Astrocyte of the hippocampus (primary cell): ENCODE results near the gene DAGLB.
"Not testable (repeated sequence)": the region's sequence is repeated elsewhere in the genome, so short reads cannot be mapped to it uniquely, and the experiment has no call there.

Source experiments
- DNase-seq: peaks from one replicate; pipeline ENCODE4 v3.0.0; 2011; ENCODE audit warnings: low read depth, low spot score

The DAGLB gene

DNA sequence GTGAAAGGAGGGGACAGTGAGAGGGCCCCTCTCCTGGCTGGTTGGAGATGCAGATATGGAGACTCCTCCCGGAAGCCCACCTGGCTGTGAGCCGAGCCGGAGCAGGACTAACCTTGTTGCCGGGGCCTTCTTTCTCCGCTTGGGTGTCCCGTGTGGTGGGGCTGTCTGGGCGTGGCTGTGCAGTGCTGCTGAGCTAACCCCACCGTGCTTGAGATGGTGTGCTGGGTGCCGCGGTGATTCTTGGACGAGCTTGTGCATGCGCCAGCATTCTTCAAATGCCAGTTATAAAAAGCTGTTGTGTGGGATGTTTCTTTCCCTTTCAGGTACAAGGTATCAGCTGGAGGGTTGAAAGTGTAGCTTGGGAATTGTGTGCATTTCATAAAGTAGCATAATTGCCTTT, 48.8 kb downstream of the DAGLB start:
- peak; percentile 78 for DNase-seq

DNA sequence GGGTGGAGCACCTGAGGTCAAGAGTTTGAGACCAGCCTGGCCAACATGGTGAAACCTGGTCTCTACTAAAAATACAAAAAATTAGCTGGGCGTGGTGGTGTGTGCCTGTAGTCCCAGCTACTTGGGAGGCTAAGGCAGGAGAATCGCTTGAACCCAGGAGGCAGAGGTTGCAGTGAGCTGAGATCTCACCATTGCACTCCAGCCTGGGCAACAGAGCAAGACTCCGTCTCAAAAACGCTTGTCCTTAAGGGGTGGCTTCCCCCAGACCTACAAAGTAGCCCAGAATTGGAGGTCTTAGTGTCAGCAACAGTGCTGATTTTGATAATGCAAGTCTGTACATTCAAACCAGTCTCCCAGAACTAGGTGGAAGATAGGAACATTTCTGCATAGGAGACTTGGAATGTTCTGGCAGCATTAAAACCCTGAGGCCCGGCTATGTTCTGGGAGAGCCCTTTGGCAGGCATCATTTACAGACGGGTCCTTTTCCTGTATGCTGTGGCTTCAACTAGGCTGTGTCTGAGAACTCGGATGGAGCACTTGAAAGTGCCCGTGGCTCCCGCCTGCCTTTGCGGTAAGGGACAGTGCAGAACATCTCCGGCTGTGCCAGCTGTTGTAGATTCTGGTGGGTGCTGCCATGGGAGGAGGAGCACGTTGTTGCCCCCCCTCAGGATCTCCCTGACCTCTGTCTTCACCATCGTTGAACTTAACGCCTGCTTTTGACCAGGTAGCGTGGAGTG, 49.8 kb downstream of the DAGLB start:
- DNase-seq = not testable (repeated sequence)

DNA sequence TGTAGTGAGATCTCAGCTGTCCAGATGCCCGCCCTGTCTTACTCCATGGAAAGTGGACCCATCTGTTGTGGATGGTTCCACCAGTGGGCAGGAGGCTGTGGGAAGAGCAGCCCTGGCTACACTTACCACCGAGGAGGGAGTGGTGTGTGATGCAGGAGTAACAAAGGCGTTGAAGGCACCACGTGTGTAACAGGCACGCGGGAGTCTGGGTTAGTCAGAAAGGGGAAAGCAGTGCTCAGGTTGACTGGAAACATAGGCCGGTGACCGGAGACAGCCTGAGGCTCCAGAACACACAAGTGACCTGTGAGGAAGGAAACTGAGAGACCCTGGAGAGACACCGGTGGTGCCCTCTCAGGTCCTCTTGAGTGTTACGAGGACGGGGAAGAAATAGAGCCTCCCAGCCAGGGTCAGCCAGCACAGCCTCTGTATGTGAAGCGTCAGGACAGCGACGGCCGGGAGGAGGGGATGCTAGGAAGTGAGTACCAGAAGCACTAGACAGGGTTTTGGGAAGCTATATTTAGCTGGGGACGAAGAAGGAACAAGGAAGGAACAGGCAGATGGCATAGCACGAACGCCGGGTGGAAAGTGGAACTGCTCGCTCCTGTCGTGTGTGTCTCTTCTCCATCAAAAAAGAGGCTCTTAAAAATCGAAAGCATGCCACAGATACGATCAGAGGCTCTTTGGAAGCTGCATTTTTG, 51.7 kb downstream of the DAGLB start:
- no peak for DNase-seq

DNA sequence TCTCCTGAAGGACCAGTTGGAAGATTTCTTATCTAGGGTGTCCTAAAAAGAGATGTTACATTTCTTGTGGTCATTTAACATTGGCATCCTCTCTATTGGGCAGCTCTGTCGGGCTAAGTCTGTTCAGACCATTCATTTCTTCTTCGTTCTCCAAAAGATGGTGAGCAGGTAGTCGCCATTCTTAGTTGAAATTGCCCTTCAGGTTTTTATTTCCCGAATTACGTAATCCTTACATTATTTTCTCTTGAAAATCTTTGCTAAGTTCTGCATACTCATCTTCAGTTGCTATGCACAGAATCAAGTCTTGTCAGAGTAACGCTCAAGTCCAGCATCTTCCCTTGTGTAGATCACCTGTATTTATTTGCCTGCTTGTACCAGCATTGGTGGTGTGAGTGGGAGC, 53.6 kb downstream of the DAGLB start:
- DNase-seq = no peak

DNA sequence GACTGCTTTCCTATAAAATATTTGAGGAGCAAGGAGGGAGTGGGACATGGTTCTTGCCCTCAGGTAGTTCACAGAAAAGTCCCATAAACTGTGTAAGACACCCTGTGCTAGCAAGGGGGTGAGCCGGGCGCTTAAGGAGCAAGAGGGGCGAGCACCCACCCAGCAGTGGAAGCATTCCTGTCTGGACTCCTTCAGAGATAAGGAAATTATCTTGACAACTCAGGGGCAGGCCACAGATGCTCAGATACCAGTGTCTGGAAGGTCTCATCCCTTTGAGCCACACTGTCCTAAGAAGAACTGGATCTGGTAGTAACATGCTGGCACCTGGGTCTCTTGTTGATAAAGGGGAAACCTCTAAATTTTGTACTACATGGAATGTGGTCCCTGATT, 54.1 kb downstream of the DAGLB start:
- DNase-seq = no peak

DNA sequence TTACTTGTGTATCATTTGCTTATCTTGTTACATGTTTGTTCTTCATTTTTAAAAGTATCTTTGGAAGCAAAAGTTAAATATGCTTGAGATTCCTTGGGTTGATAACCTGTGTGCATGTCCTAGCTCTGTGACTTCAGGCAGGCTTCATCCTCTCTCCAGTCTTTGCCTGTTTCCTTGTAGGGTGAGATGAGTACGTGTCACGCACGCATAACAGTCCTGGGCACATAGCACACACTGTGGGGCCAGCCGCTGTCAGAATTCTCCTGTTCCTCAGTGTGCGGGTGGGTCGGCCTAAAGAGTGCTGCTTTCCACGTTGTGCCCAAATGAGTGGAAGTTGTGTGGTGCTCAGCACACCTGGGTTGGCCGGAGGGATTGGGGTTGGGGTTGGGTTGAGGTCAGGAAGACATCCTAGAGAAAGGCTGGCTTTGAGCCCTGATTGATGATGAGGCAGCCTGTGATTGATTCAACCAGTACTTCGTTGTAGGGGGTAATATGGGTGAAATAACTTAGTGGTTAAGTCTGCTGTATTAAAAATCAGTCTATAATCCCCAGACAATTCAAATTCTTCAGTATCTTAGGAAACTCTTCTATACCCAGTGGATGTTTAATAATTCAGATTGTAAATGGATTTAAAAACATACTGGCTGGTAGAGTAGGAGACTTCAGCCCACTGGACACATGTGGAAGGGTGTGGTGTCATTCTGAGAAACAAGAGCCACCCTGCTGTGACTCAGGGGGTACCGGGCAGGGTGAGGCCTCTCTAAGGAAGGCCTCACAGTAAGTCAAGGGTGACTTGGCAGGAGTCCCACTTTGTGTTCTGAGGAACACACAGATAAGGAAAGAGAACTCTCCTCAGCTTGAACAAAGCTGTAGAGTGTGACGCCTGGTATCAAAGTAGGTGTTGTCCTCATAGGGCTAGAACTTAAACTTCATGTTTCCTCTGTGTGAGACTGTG, 54.8 kb downstream of the DAGLB start:
- DNase-seq = peak; percentile 64

DNA sequence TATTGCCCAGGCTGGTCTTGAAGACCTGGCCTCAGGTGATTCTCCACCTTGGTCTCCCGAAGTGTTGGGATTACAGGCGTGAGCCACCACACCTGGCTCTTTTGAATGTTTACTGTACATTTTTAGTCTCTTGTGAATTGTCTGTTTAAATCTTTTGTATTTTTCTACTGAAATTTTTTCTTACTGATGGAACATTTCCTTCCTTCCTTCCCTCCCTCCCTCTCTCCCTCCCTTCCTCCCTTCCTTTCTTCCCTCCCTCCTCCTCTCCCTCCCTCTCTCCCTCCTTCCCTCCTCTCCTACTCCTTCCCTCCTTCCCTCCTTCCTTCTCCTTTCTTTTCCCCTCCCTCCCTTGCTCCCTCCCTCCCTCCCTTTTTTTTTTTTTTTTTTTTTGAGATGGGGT, 58.0 kb downstream of the DAGLB start:
- DNase-seq = no peak

DNA sequence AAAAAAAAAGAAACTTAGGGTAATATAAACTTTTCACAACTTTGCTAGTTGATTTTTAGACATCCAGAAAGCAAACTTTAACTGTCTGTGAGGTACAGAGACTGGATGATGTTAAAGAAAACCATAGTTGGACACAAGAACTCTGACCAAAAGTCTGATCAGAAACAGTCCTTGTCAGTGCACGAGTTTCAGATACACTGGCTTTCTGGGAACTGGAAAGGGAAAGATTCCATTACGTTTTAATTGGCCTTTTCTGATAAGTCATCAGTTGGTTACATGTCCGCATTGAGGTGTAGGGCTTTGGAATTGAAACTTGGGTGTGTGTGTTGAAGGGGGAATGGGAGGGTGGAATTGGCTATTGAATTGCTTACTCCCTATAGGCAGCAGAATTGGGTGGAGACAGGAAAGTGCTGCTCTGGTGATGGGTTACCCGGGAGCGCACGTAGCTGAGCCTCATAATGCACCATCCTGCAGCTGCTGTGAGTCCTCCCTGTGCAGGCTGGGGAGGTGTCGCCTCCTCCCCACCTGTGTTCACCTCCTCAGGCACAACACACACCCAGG, 59.9 kb downstream of the DAGLB start:
- DNase-seq = no peak

DNA sequence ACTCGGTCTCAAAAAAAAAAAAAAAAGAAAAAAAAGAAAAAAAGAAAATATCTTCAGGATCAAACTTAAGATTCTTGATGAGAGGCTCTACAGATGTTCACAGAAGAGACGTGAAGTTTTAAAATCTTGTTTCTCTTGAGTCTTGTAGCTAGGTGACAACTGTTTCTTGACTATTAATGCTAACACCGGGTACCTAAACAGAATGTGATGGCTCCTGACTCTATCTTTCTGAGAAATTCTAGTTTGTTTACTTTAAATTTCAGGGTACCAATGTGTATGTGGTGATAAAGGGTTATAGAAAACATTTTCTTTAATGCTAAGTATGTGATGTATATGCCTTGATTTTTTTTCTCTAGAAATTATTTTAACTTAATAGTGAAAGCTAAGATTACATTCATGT, 61.0 kb downstream of the DAGLB start:
- DNase-seq = no peak

DNA sequence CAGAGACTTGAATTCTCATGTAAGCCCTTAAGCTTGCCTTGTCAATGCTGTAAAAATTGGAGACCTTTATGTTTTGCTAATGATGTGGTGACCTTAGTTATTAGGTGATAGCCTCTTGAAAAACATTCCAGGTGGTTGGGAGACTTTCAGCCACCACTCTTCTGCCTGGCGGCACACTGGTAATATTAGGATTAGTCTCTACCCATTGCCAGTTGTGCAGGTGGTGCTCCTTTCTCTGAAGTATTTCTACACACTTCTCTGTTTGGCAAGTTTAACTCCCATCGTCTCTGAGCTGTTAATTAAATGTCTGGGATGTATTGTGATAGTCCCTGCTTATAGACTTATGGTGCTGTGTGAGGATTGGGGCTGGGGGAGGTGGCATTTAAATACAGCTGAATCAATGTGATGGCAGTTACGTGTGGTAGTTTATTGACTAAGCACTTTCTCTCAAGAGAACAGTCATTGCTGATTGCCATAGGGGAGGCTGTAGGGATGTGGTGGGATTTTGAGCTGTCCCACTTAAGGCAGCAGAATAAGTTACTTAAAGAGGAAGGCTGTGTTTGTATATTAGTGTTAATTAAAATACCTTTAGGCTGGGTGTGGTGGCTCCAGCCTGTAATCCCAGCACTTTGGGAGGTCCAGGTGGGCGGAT, 61.7 kb downstream of the DAGLB start:
- no peak for DNase-seq

DNA sequence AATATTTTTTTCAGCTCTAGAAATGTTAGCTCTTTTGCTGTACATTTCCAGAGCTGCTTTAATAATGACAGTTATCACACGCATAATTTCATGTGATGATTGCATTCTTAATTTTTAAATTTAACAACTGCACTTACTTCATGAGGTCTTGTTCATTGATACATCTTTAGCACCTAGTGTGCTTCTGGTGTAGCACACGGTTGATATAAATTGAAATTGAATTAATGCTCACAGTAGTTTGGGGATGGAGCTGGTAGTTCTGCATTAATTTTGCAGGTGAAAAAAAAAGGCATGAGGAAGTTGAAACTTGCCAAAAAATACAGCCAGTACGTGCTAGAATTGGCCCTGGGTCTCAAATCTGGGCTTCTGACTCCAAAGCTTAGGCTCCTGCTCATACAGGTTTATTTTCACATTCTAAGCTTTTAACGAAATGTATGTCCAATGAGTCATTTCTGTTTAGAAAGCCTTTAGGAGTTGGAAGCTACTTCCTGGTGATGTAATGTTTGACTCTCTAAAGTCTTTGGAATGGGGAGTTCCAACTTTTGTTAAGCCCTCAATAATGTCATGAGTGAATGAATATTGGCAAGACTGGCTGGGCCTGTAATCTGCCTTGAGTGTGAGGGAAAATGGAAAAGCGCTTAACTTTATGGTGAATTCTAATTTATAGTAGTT, 62.5 kb downstream of the DAGLB start:
- peak; percentile 93 for DNase-seq

DNA sequence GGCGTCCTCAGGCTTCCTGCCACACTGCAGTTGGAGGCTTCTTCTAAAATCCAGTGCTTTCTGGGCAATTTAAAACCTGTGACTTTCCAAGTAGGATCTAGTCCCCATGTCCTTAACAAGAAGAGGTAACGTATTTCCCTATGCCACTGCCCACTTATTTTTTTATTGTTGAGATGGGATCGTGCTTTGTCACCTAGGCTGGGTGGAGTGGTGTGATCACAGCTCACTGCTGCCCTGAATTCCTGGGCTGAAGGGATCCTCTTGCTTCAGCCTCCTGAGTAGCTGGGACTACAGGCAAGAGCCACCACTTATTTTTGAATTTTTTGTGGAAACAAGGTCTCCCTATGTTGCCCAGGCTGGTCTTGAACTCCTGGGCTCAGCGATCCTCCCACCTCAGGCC, 63.4 kb downstream of the DAGLB start:
- no peak for DNase-seq

DNA sequence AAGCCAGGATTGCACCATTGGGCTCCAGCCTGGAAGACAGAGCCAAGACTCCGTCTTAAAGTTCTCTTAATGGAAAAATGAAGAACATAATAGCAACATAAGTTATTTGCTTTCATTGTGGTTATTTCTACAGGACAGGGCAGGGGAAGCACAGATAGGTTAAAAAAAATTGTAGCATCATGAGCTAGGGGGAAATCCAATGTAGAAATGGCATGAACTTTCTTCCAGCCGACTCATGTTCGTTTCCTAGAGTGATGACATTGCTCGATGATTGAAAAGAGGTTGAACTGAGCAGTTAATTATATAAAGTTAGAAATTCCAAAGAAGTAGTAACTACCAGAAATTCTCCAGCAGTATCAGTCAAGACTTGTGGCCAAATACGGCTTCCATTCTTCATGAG, 64.9 kb downstream of the DAGLB start:
- no peak for DNase-seq

DNA sequence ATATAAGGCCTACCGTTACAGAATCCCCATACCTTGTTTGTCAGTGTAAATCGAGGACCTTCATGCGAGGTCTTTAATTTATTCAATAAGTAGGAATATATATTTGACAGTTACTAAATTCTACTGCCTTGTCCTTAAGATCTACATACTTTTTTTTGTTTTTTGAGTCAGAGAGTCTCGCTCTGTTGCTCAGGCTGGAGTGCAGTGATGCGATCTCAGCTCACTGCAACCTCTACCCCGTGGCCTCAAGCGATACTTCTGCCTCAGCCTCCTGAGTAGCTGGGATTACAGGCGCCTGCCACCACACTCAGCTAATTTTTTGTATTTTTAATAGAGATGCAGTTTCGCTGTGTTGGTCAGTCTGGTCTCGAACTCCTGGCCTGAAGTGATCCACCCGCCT, 65.9 kb downstream of the DAGLB start:
- DNase-seq = not testable (repeated sequence)

DNA sequence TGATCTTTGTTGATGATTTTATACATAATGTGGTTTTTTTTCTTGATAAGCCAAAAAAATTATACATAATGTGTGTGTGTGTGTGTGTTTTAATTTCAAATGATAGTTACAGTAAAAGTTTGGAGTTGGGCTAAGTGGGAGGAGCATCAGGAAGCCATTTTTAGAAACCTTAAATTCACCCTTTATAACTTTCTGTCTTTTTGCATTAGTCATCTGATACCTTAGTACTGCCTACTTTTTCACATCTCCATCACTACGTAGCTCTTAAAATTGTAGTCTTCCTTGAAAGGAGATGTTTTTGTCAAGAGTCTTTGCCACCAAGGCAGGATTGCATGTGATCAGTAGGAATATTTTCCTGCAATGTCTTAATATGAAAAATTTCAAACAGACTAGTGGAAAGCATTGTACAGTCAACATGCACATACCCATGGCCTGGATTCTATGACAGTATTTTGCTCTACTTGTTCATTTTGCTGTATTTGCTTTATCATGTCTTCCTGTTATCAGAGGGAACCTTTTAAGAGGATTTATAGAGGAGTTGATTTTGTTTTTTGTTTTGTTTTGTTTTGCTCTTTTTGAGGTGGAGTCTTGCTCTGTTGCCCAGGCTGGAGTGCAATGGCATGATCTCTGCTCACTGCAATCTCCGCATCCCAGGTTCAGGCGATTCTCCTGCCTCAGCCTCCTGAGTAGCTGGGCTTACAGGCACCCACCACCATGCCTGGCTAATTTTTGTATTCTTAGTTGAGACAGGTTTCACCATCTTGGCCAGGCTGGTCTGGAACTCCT, 67.3 kb downstream of the DAGLB start:
- no peak for DNase-seq

DNA sequence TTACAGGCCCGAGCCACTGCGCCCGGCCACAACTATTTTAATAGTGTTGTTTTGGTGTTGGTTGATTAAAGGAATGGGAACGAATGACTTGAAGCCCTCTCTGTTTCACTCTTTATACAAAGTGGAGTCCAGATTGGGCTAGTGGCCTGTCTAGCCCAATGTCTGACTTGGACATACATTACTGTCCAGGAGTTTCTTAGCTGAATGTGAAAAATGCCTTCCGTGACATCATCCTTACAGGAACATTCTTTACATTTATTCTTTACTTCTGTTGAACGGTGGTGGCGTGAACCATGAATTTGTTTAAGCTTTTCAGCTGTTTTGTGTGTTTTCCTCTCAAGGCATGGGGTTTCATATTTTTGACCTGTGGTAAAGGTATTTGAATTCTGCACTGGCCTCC, 67.9 kb downstream of the DAGLB start:
- DNase-seq = no peak

DNA sequence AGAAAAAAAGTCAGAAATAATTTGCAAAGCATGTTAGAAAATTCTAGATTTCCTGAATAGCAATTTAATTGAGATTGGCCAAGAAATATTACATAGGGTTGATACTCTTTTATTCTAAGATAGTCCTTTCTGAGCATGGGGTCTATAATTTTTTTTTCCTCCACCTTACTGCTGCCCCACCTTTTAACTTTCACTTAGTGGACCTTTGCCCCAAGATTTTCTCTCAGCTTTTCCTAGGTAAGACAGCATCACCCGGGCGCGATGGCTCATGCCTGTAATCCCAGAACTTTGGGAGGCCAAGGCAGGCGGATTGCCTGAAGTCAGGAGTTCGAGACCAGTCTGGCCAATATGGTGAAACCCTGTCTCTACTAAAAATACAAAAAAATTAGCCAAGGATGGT, 69.2 kb downstream of the DAGLB start:
- DNase-seq = not testable (repeated sequence)

DNA sequence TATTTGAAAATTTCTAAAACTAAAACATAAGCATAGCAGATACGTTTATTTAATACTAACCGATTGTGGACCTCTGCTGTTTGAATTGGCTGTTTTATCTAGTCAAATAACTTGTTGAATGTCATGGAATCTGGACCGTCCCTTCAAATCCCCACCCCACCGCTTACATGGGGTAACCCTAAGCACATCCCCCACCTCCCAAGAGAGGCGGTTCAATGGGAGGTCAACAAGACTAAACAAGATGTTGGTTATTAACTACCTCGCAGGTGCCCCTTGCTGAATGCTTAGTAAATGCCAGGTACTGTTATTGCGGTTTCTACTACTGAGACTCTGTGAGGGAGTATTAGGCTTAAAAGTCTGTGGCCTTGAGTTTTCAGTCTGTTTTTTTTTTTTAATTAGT, 70.9 kb downstream of the DAGLB start:
- no peak for DNase-seq

DNA sequence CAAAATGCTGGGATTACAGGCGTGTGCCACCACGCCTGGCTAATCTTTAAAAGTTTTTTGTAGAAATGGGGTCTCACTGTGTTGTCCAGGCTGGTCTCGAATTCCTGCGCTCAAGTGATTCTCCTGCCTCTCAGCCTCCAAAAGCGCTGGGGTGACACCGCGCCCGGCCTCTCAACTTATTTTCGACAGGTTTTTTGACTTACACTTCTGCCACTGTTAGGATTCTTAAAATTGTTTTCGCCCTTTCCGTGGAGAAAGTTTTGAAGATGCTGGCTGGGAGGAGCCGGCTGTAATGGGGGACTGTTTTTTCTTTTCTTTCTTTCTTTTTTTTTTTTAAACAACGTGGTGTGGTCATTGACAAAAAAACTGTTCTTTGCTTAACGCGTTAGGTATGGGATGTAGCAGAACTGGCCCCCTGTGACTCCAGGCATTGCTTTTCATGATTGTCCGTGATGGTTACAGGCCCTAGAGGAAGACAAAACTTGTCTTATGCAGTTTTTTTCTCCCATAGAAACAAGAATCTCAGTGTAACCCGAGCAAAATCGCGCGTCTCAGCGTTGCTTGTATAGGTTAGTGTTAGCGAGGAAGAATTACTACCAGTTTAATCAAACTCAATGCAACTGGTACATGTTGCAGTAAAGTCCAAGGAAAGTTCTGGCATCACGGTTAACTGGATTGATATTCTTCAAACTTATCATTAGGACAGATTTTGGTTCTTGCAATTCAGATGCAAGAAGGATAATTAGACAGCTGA, 72.2 kb downstream of the DAGLB start:
- peak; percentile 53 for DNase-seq
